ENCODE measurements around the gene LRRC32. TPM values are rescaled to one million over a fixed set of nuclear protein-coding genes. Genes with fewer than 3 reads are reported as not detected.
"Not testable (repeated sequence)": the region's sequence is repeated elsewhere in the genome, so short reads cannot be mapped to it uniquely, and the experiment has no call there.

The LRRC32 gene
- polyA plus RNA-seq, 3 donors, result 59.3 to 65.3 (median 65.2) TPM

- DNase-seq (ENCODE audit: low read depth in 3 of 3, low spot score in 2 of 3), result no peak
Measured at GRCh38 chr11:76617553-76618265, 52.8 kb downstream of the LRRC32 start.

- DNase-seq (ENCODE audit: low read depth in 3 of 3, low spot score in 2 of 3), result no peak
Measured at GRCh38 chr11:76616676-76617552, 53.6 kb downstream of the LRRC32 start.

GRCh38 chr11:76615950-76616349 is 54.6 kb downstream of the LRRC32 start:
- DNase-seq (ENCODE audit: low read depth in 3 of 3, low spot score in 2 of 3), result no peak

GRCh38 chr11:76614471-76615179 is 55.9 kb downstream of the LRRC32 start:
- DNase-seq (ENCODE audit: low read depth in 3 of 3, low spot score in 2 of 3), result no peak

DNA sequence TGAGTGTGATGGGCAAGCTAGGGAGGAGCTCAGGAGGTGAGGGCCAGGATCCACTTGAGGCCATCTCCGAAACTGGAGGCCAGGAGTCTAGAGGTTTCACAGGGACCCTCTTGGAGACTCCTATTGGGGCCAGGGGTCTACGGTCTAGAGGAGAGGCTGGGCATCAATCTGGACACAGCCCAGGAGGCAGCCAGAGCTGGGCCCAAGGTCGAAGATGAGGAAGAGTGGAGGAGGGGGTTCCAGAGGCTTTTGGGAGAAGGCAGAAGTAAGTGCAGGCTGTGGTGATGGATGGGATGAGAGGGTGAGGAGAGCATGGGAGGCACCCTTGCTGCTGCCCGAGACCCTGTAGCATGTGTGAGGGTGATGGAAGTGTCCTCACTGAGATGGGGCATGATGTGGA is 56.6 kb downstream of the LRRC32 start:
- no peak for DNase-seq (ENCODE audit: low read depth in 3 of 3, low spot score in 2 of 3)

DNA sequence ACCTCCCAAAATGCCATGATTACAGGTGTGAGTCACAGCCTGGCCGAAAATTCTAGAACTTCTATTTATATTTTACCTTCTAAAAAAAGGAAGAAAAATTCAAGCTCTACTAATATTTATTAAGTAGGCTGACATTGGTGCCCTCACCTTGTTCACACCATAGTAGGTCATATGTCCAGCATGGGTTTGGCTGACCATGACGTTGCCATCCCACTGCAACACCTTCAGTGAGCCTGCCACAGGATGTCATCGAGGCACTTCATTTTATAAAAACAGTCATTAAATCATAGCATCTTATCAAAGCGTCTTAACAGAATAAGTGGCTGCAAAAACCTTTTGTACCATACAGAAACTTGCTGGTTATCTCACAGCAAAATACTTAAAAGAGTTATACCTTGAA is 58.3 kb downstream of the LRRC32 start:
- no peak for DNase-seq (ENCODE audit: low read depth in 3 of 3, low spot score in 2 of 3)

DNA sequence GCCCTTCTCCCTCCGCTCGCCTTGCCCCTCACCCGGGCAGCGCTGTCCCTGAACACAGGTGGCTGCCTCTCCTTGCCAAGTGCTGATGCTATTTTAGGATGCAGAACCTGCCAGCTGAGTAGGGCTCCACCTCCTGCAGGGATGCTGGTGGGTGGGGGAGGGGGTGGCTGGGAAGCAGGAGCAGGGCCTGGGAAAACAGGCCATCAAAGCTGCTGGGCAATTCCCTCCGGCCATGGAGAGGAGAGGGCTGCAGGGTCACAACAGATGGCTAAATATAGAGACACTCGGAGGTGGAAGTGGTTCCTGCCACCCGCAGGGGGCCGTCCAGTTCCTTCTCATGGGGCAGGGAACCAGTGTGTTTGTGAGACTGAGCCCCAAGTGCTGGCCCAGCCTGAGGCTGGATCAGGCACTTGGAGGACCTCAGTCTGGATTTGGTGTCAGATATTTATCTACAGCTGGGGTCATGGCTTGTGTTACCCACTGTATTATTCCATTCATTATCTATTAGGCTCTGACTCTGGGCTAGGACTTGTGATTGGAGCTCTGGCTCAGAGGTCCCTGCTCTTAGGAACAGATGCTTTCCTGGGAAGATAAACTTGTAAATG is 59.6 kb downstream of the LRRC32 start:
- DNase-seq (ENCODE audit: low read depth in 3 of 3, low spot score in 2 of 3), result no peak

GRCh38 chr11:76610371-76610770 is 60.2 kb downstream of the LRRC32 start:
- DNase-seq (ENCODE audit: low read depth in 3 of 3, low spot score in 2 of 3), result no peak

DNA sequence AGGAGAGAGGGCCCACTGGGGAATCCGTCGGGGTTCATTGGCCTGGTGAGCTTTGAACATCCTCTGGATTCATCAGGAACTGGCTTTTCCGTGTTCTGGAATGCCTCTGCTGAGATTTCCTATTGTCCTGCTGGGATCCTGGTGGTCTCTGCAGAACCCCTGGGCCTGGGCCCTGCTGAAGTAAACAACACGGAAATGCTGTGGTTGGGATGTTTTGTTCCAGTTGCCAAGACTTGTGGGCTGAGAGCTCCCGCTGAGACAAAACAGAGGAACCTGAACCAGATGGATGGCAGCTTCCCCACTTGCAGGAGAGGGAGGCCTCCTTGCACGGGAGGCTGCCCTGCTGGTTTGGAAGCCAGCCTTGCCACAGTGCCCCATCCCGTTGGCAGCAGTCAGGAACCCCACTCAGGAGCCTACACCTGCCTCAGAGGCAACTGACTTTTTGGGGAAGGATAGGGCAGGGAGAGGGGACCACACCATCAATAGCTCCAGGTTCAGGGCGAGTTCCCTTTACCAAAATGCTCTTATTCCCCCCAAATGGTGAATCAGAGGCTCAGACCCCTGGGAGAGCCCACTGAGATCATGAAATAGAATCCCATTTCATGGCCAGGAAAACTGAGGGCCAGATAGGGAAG is 60.7 kb downstream of the LRRC32 start:
- no peak for DNase-seq (ENCODE audit: low read depth in 3 of 3, low spot score in 2 of 3)

- DNase-seq (ENCODE audit: low read depth in 3 of 3, low spot score in 2 of 3), result not testable (repeated sequence)
Measured at GRCh38 chr11:76608879-76609460, 61.6 kb downstream of the LRRC32 start.

DNA sequence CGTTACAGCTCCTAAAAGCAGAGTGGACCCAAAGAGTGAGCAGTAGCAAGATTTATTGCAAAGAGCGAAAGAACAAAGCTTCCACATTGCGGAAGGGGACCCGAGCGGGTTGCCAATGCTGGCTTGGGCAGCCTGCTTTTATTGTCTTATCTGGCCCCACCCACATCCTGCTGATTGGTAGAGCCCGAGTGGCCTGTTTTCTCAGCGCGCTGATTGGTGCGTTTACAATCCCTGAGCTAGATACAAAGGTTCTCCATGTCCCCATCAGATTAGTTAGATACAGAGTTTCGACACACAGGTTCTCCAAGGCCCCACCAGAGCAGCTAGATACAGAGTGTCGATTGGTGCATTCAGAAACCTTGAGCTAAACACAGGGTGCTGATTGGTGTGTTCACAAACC is 62.3 kb downstream of the LRRC32 start:
- not testable (repeated sequence) for DNase-seq (ENCODE audit: low read depth in 3 of 3, low spot score in 2 of 3)

Other genes starting within 250 kb of the LRRC32 start
- gene EMSY, start 225.7 kb downstream of the LRRC32 start, polyA plus RNA-seq (ENCODE audit: insufficient read length in 3 of 3), result 10 to 100 TPM; 25.5 to 30.1 (median 28.3) TPM
- gene TSKU, start 112.6 kb upstream of the LRRC32 start, polyA plus RNA-seq (ENCODE audit: insufficient read length in 3 of 3), result 10 to 100 TPM; 21.8 to 23.1 (median 21.9) TPM
- 10 to 100 TPM; 14.7 to 17.0 (median 15.3) TPM for gene ACER3, start 190.2 kb upstream of the LRRC32 start, polyA plus RNA-seq (ENCODE audit: insufficient read length in 3 of 3)

Measured in right renal cortex interstitium (tissue), 3 donors.